ENCODE measurements around the gene VPS13D. TPM values are rescaled to one million over a fixed set of nuclear protein-coding genes. Genes with fewer than 3 reads are reported as not detected.

The VPS13D gene
- polyA plus RNA-seq, 3 donors, result 3.6 to 20.2 (median 5.1) TPM

DNA sequence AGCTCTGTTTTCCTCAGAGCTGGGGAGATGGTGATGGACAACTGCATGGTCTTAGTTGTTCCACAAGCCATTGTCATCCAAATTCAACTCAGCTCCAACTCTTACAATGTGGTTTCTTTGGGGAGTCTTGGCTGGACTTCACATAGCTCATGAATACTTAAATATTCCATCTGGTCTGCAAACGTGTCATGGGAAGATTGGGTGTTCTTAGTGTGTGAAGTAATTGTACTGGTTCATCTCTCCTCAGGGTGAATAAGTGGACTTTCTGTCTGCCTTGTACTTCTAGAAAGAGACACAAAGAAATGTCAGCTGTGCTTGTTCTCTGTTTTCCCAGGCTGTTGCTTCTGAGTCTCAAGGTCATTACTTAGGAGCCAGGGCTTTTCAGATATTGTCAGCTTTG is 106.6 kb downstream of the VPS13D start:
- no peaks in the 10 kb centered on the region for H3K27me3 Mint-ChIP-seq (ENCODE audit: low read depth in 3 of 3)
- WGBS (ENCODE audit: insufficient coverage), result no CpG with 5 or more reads among the region's 1 CpG
- peaks cover 81 to 87% of the 10 kb centered on the region in 2 donors for H3K36me3 Mint-ChIP-seq
- Histone ChIP-seq H3K27me3 (ENCODE audit: control insufficient read depth in 2 of 2, insufficient read depth in 2 of 2, low read length in 2 of 2) (no peaks in the 10 kb centered on the region), H3K4me1 (ENCODE audit: control insufficient read depth in 1 of 2, insufficient read depth in 2 of 2, low read length in 2 of 2) (no peaks in the 10 kb centered on the region), H3K27ac (ENCODE audit: low read depth in 1 of 2, low read length in 2 of 2) (no peak overlapping the region), H3K36me3 (replicated peaks in 1 of 2; ENCODE audit: control insufficient read depth in 1 of 2, insufficient read depth in 2 of 2, low read length in 2 of 2) (peaks cover 67 to 94% of the 10 kb centered on the region in 2 donors), H3K4me2 (replicated peaks; ENCODE audit: extremely low read depth, low read length, poor library complexity, severe bottlenecking) (no peak overlapping the region), H3K4me3 (replicated peaks in 1 of 3; ENCODE audit: low read depth in 2 of 3, low read length in 3 of 3) (no peak overlapping the region), H4K20me1 (ENCODE audit: insufficient read depth, low read length) (no peaks in the 10 kb centered on the region), H3K79me2 (ENCODE audit: insufficient read depth, low read length) (no peaks in the 10 kb centered on the region), H2AFZ (ENCODE audit: insufficient read depth, low read depth, low read length, poor library complexity, severe bottlenecking) (no peak overlapping the region), H3K9me3 (replicated peaks in 1 of 2; ENCODE audit: control insufficient read depth in 1 of 2, insufficient read depth in 1 of 2, low read length in 2 of 2) (no peaks in the 10 kb centered on the region), H3K9ac (ENCODE audit: insufficient read depth, low read length, poor library complexity, severe bottlenecking) (no peak overlapping the region)
- intact Hi-C loops (cut with micrococcal nuclease), result no loop called here
- H3K9me3 Mint-ChIP-seq, result no peaks in the 10 kb centered on the region
- TF ChIP-seq, protein P1, sequence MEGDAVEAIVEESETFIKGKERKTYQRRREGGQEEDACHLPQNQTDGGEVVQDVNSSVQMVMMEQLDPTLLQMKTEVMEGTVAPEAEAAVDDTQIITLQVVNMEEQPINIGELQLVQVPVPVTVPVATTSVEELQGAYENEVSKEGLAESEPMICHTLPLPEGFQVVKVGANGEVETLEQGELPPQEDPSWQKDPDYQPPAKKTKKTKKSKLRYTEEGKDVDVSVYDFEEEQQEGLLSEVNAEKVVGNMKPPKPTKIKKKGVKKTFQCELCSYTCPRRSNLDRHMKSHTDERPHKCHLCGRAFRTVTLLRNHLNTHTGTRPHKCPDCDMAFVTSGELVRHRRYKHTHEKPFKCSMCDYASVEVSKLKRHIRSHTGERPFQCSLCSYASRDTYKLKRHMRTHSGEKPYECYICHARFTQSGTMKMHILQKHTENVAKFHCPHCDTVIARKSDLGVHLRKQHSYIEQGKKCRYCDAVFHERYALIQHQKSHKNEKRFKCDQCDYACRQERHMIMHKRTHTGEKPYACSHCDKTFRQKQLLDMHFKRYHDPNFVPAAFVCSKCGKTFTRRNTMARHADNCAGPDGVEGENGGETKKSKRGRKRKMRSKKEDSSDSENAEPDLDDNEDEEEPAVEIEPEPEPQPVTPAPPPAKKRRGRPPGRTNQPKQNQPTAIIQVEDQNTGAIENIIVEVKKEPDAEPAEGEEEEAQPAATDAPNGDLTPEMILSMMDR (IDR thresholded peaks at IDR 0.05), result no peak
- no peak overlapping the region for H3K4me3 Mint-ChIP-seq
- H3K27ac Mint-ChIP-seq, result no peak overlapping the region
- no peaks in the 10 kb centered on the region for H3K4me1 Mint-ChIP-seq
- no peak for DNase-seq

DNA sequence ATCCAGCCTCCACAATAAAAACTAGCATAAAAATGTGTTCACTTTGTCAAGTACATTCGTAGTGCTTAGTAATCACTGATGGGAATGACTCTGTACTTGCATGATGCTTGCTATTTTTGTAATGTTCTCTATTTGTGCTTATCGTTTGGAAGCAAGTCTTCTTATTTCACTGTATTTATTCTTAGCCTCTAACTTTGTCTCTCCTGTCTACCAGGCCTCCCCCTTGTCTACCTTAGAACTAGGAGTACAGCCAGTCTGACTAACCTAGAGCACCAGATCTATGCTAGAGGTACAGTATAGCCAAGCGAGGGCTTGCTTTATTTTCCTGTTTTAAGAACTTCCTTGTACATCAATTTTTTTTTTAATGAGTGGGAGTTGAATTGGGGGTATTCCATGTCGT is 108.2 kb downstream of the VPS13D start:
- no peak overlapping the region for H3K27ac ChIP-seq (ENCODE audit: low read depth in 1 of 2, low read length in 2 of 2)
- no peaks in the 10 kb centered on the region for H3K4me1 ChIP-seq (ENCODE audit: control insufficient read depth in 1 of 2, insufficient read depth in 2 of 2, low read length in 2 of 2)
- DNase-seq, result no peak
- no peak overlapping the region for H2AFZ ChIP-seq (ENCODE audit: insufficient read depth, low read depth, low read length, poor library complexity, severe bottlenecking)
- Mint-ChIP-seq H3K27ac (no peak overlapping the region), H3K36me3 (peaks cover 86 to 91% of the 10 kb centered on the region in 2 donors), H3K27me3 (ENCODE audit: low read depth in 3 of 3) (no peaks in the 10 kb centered on the region), H3K4me3 (no peak overlapping the region), H3K9me3 (no peaks in the 10 kb centered on the region), H3K4me1 (peaks cover 5% of the 10 kb centered on the region)
- H3K9me3 ChIP-seq (replicated peaks in 1 of 2; ENCODE audit: control insufficient read depth in 1 of 2, insufficient read depth in 1 of 2, low read length in 2 of 2), result no peaks in the 10 kb centered on the region
- no peaks in the 10 kb centered on the region for H3K79me2 ChIP-seq (ENCODE audit: insufficient read depth, low read length)
- intact Hi-C loops (cut with micrococcal nuclease), result no loop called here
- no peak overlapping the region for H3K4me3 ChIP-seq (replicated peaks in 1 of 3; ENCODE audit: low read depth in 2 of 3, low read length in 3 of 3)
- WGBS (ENCODE audit: insufficient coverage), result no CpG with 5 or more reads among the region's 4 CpGs
- no peak overlapping the region for H3K9ac ChIP-seq (ENCODE audit: insufficient read depth, low read length, poor library complexity, severe bottlenecking)
- no peaks in the 10 kb centered on the region for H3K27me3 ChIP-seq (ENCODE audit: control insufficient read depth in 2 of 2, insufficient read depth in 2 of 2, low read length in 2 of 2)
- peaks cover 63 to 92% of the 10 kb centered on the region in 2 donors for H3K36me3 ChIP-seq (replicated peaks in 1 of 2; ENCODE audit: control insufficient read depth in 1 of 2, insufficient read depth in 2 of 2, low read length in 2 of 2)
- H3K4me2 ChIP-seq (replicated peaks; ENCODE audit: extremely low read depth, low read length, poor library complexity, severe bottlenecking), result no peak overlapping the region
- H4K20me1 ChIP-seq (ENCODE audit: insufficient read depth, low read length), result no peaks in the 10 kb centered on the region
- TF ChIP-seq, protein P1 (IDR thresholded peaks at IDR 0.05), result no peak

Data from CD14-positive monocyte (primary cell).